HepG2 (cell line): ENCODE results near the gene DMKN. TPM values are rescaled to one million over a fixed set of nuclear protein-coding genes. Genes with fewer than 3 reads are reported as not detected.

Experiments
- ATAC-seq: fragments of 200-7000 bp; cut with Tn5 transposase; 3 replicates; pipeline ENCODE4 v1.9.1; 2020; ENCODE audit warnings: mild to moderate bottlenecking, moderate library complexity
- BruUV-seq: library from RNA; stranded (reverse); fragments of 400-500 nt; replicated peaks from 2 replicates; lab custom pipeline; 2021; lab: Mats Ljungman, UMichigan
- CTCF ChIA-PET: fragments of 300-600 bp; formaldehyde crosslinking; extraction: SDS; loops from one replicate; lab custom pipeline; 2021; ENCODE audit warnings: low total read pairs, inconsistent platforms, low intra/inter-chr PET ratio; lab: Yijun Ruan, JAX
- POLR2A ChIA-PET: fragments of 350-600 bp; sonication (Branson Sonifier 250); formaldehyde crosslinking; loops from one replicate; lab custom pipeline; 2020; ENCODE audit warnings: antibody characterized with exemption, inconsistent platforms; lab: Yijun Ruan, JAX
- DNase-seq: peaks from one replicate; pipeline ENCODE4 v3.0.0-alpha.2; 2015; ENCODE audit warnings: low spot score
- FAIRE-seq: peaks from 3 replicates; lab custom pipeline; 2011; peaks lifted over from hg19 to GRCh38; lab: Jason Lieb, UNC
- H2AFZ ChIP-seq: one replicate; pipeline ENCODE4 v1.6.1; 2011; ENCODE audit warnings: low read length, inconsistent platforms
- H3K27ac ChIP-seq: fragments of 300-600 bp; 3 replicates; pipeline ENCODE4 v1.8.0; 2011; ENCODE audit warnings: mixed run types, mild to moderate bottlenecking, mixed read lengths, low read length, inconsistent platforms; ENCODE audit not compliant: insufficient read depth; ENCODE audit errors: extremely low read length
- H3K27me3 ChIP-seq, 2 experiments: fragments of 200-600 bp in 1 of 2; 2 replicates in 1 of 2; 3 replicates in 1 of 2; pipeline versions ENCODE4 v1.6.0 to v1.8.0; 2011; ENCODE audit warnings: low read length in 2 of 2, mild to moderate bottlenecking in 2 of 2, moderate library complexity in 2 of 2, inconsistent platforms in 1 of 2; ENCODE audit not compliant: insufficient read depth in 2 of 2, control insufficient read depth in 1 of 2
- H3K36me3 ChIP-seq, 2 experiments: fragments of 200-600 bp in 1 of 2; replicated peaks in 1 of 2; 2 replicates in 1 of 2; 3 replicates in 1 of 2; pipeline versions ENCODE4 v1.5.1 to v1.8.0; 2011; ENCODE audit warnings: low read length in 2 of 2, inconsistent platforms in 1 of 2; ENCODE audit not compliant: insufficient read depth in 2 of 2, control insufficient read depth in 1 of 2
- H3K4me1 ChIP-seq: 2 replicates; pipeline ENCODE4 v1.5.1; 2012; ENCODE audit warnings: low read length, inconsistent platforms; ENCODE audit not compliant: insufficient read depth
- H3K4me2 ChIP-seq: 2 replicates; pipeline ENCODE4 v1.6.0; 2011; ENCODE audit warnings: low read depth, low read length, inconsistent platforms
- H3K4me3 ChIP-seq, 3 experiments: fragments of 200-600 bp in 1 of 3; sonication (generic), shearing (Covaris generic) in 1 of 3; replicated peaks in 1 of 3; 2 replicates each; pipeline ENCODE4 v1.5.1; 2011 to 2016; ENCODE audit warnings: low read length in 3 of 3, inconsistent platforms in 2 of 3, low read depth in 2 of 3, mild to moderate bottlenecking in 2 of 3, control low read depth in 1 of 3, mixed read lengths in 1 of 3; ENCODE audit not compliant: insufficient read depth in 1 of 3
- H3K79me2 ChIP-seq: one replicate; pipeline ENCODE4 v1.6.1; 2011; ENCODE audit warnings: low read length, inconsistent platforms; ENCODE audit not compliant: insufficient read depth
- H3K9ac ChIP-seq: 2 replicates; pipeline ENCODE4 v1.6.0; 2011; ENCODE audit warnings: mild to moderate bottlenecking, low read depth, low read length, inconsistent platforms; ENCODE audit not compliant: insufficient read depth
- H3K9me3 ChIP-seq: 2 replicates; pipeline ENCODE4 v1.5.1; 2012; ENCODE audit warnings: mild to moderate bottlenecking, low read length
- H4K20me1 ChIP-seq: 2 replicates; pipeline ENCODE4 v1.6.0; 2011; ENCODE audit warnings: inconsistent platforms, mild to moderate bottlenecking, low read length, moderate library complexity; ENCODE audit not compliant: insufficient read depth
- WGBS: methylation state at CpG from one replicate; pipeline ENCODE4 v1.1.6; 2017; ENCODE audit warnings: low lambda C conversion rate; 5-methylcytosine and 5-hydroxymethylcytosine counted together
- in situ Hi-C: cut with HindIII; loops from 2 replicates; pipeline ENCODE4 v1.10.0; 2017; ENCODE audit warnings: low pct_unique_long_range_greater_than_20kb; ENCODE audit not compliant: extremely low pct_ligation_motif_present
- intact Hi-C: fragments of 100-400 bp; cut with micrococcal nuclease; formaldehyde crosslinking; loops from one replicate; pipeline ENCODE4 v1.10.0; 2022; ENCODE audit not compliant: unreplicated experiment
- polyA plus RNA-seq, 8 experiments: library from polyadenylated mRNA; depleted of rRNA in 3 of 8; stranded (reverse) in 7 of 8; unstranded in 1 of 8; fragments of >200 nt; fragmentation: Illumina TruSeq in 4 of 8; extraction: Trizol in 4 of 8; gene quantifications; 2 replicates each; pipeline versions ENCODE4 v1.2.1 to v1.2.3, GENCODE V29; 2011 to 2016; ENCODE audit warnings: low read depth in 4 of 8, missing spikeins in 1 of 8, mixed read lengths in 1 of 8; ENCODE audit not compliant: insufficient read depth in 1 of 8
- total RNA-seq, 5 experiments: library from RNA; depleted of rRNA; stranded (reverse); fragments of >200 nt; fragmentation: Illumina TruSeq; extraction: Trizol; gene quantifications; 2 replicates each; pipeline ENCODE4 v1.2.3, GENCODE V29; 2016; ENCODE audit warnings: low read depth in 1 of 5
- TF ChIP-seq, protein P1 (sequence below): sonication (generic); formaldehyde crosslinking; IDR thresholded peaks from 2 replicates; pipeline ENCODE4 v1.8.0; 2022; ENCODE audit warnings: mild to moderate bottlenecking, missing genetic modification reagents, moderate library complexity
- TF ChIP-seq, protein P2 (sequence below), 2 experiments: IDR thresholded peaks; 2 replicates each; pipeline ENCODE4 v1.6.1; 2011 to 2012; ENCODE audit warnings: low read length in 2 of 2, borderline replicate concordance in 1 of 2, low read depth in 1 of 2, mild to moderate bottlenecking in 1 of 2, moderate library complexity in 1 of 2

The DMKN gene
- total and polyA plus RNA-seq, 2 of the 13 experiments (the other 11 are each of a cell fraction or from before 2014, with no cell fraction given), result 50.8 to 57.1 TPM

- DNase-seq (no peak), ATAC-seq (peak; percentile 60), FAIRE-seq (no peak)
- intact Hi-C loops (no loop called here), in situ Hi-C loops (no loop called here)
- Histone ChIP-seq H3K79me2 (no peaks in the 10 kb centered on the region), H4K20me1 (no peaks in the 10 kb centered on the region), H3K4me2 (no peak overlapping the region; the same call in 1 of the 2 replicates), H3K4me3 (no peak overlapping the region), H3K9ac (no peak overlapping the region), H3K36me3 (no peaks in the 10 kb centered on the region), H3K4me1 (peaks cover 23% of the 10 kb centered on the region), H3K27me3 (peaks cover 6 to 42% of the 10 kb centered on the region in 2 experiments), H3K9me3 (no peaks in the 10 kb centered on the region), H2AFZ (no peak overlapping the region), H3K27ac (no peak overlapping the region)
- CTCF ChIA-PET, result no interaction called here
- TF ChIP-seq, protein P1, sequence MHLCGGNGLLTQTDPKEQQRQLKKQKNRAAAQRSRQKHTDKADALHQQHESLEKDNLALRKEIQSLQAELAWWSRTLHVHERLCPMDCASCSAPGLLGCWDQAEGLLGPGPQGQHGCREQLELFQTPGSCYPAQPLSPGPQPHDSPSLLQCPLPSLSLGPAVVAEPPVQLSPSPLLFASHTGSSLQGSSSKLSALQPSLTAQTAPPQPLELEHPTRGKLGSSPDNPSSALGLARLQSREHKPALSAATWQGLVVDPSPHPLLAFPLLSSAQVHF (CRISPR knock-in tag), result no peak
- TF ChIP-seq, protein P2, sequence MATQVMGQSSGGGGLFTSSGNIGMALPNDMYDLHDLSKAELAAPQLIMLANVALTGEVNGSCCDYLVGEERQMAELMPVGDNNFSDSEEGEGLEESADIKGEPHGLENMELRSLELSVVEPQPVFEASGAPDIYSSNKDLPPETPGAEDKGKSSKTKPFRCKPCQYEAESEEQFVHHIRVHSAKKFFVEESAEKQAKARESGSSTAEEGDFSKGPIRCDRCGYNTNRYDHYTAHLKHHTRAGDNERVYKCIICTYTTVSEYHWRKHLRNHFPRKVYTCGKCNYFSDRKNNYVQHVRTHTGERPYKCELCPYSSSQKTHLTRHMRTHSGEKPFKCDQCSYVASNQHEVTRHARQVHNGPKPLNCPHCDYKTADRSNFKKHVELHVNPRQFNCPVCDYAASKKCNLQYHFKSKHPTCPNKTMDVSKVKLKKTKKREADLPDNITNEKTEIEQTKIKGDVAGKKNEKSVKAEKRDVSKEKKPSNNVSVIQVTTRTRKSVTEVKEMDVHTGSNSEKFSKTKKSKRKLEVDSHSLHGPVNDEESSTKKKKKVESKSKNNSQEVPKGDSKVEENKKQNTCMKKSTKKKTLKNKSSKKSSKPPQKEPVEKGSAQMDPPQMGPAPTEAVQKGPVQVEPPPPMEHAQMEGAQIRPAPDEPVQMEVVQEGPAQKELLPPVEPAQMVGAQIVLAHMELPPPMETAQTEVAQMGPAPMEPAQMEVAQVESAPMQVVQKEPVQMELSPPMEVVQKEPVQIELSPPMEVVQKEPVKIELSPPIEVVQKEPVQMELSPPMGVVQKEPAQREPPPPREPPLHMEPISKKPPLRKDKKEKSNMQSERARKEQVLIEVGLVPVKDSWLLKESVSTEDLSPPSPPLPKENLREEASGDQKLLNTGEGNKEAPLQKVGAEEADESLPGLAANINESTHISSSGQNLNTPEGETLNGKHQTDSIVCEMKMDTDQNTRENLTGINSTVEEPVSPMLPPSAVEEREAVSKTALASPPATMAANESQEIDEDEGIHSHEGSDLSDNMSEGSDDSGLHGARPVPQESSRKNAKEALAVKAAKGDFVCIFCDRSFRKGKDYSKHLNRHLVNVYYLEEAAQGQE (IDR thresholded peaks at IDR 0.05; ENCODE audit: borderline replicate concordance in 1 of 2, low read depth in 1 of 2, low read length in 2 of 2), result peak; percentile 10 to 78; a peak in 3 of 4 replicates
- WGBS, result 2% methylated on average over 7 of the region's 11 CpGs
- POLR2A ChIA-PET, result interaction anchor here (1.5 kb wide), 1 partner anchor 14 kb away, joined by 3 read pairs; no protein-coding TSS in a partner anchor
- BruUV-seq, result no TSS peak
Observed at GRCh38 chr19:35524181-35524837, 10.9 kb upstream of the DMKN start.
